Activated CD4-positive, CD25-positive, alpha-beta regulatory T cell treated with anti-CD3 and anti-CD28 coated beads, Interleukin-2, amount 50 U/mL, for 16 hours (primary cell): ENCODE results near the gene PPFIA4.
"Not testable (repeated sequence)": the region's sequence is repeated elsewhere in the genome, so short reads cannot be mapped to it uniquely, and the experiment has no call there.

Experiments
- DNase-seq: peaks from one replicate; pipeline ENCODE4 v3.0.0-alpha.2; 2020; ENCODE audit warnings: low read depth, low spot score

The PPFIA4 gene

DNA sequence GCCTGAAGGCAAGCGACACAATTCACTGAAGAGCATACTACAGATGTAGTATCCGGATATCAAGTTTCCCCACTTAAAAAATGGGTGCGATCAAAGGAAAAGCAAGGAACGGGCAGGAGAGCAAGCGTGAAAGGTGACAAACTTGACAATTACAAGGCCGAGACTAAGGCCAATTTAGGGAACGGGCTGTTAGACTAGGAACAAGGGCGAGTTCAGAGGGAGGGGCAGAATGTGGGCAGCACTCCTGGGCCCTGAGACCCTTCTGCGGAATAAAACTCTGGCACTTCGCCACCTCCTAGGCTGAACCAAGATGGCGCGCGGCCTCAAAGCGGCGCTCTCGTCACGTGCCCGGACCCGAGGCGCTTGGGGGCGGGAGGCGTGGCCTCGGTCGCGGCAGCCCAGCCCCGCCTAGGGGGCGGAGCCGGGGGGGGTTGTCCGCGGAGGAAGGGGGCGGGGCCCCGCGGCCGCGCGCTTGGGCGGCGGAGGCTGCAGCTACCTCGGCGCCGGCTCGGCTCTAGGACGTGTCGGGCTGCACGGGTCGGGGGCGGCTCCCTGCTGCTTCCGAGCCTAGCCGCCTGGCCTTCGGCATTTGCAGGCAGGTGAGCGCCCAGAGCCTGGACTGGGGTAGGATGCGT is at the start of gene PPFIA4:
Gene PPFIA4, plus strand, starts transcription at position 461 of the 635 bp plus-strand sequence. CDS start 12,518 bp downstream, outside the sequence.
- peak; percentile 58 for DNase-seq

DNA sequence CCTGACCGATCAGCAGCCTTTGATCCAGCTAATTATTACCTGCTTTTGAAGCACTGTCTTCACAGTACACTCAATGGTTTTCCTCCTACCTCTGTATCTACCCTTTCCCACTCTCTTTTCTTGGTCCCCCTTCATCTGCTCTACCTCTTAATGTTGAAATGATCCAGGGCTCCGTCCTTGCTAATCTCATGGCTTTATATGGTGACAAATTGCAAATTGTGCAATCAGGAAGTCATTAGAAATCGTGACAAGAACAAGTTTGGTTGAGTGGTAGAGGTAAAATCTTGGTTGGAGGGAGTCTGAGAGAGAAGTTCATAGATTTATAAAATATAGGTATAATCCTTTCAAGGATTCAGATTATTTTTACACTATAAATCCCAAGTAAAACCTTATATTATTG is 49.7 kb upstream of the PPFIA4 start:
- no peak for DNase-seq

DNA sequence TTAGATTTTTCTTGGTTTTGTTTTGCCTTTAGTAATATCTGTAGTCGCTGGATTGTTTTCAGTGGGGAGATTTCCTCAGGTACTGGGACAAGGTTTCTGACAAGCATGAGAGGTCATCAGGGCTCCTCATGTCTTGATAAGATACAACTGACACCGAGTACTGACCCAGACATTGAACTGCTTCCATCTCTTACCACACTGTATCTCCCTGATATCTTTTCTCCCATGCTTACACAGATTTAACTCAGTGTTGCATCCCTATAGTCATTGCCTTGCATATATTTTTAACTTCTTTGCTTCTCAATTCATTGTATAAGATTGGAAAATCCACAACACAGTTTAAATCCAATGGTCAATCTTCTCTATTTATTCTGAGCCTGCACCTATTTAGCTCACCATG is 46.8 kb upstream of the PPFIA4 start:
- no peak for DNase-seq

DNA sequence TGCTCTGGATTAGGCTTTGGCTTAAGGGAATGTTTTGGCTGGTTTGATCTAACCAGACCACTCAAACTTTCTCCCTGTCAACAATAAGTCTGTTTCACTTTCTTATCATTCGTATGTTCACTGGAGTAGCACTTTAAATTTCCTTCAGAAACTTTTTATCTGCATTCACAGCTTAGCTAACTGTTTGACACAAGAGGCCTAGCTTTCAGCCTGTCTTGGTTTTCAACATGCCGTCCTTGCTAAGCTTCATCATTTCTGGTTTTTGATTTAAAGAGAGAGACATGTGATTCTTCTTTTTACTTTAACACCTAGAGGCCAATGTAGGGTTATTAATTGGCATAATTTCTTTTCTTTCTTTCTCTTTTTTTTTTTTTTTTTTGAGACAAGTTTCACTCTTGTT is 44.4 kb upstream of the PPFIA4 start:
- no peak for DNase-seq

DNA sequence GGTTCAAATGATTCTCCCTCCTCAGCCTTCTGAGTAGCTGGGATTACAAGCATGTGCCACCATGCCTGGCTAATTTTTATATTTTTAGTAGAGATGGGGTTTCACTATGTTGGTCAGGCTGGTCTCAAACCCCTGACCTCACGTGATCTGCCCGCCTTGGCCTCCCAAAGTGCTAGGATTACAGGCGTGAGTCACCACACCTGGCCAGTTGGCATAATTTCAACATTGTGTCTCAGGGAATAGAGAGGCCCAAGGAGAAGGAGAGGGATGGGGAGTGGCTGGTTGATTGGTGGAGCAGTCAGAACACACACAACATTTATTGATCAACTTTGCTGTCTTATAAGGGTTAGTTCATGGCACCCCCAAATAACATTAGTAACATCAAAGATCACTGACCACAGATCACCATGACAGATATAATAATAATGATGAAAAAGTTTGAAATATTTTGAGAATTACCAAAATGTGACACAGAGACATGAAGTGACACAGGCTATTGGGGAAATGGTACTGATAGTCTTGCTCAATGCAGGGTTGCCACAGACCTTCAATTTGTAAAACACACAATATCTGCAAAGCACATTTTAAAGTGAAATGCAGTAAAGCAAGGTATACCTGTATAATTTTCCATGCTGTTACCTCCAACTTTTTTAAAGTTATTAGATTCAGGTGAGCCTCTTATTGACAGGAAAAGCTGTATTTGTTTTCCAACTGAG is 43.4 kb upstream of the PPFIA4 start:
- DNase-seq: no peak

DNA sequence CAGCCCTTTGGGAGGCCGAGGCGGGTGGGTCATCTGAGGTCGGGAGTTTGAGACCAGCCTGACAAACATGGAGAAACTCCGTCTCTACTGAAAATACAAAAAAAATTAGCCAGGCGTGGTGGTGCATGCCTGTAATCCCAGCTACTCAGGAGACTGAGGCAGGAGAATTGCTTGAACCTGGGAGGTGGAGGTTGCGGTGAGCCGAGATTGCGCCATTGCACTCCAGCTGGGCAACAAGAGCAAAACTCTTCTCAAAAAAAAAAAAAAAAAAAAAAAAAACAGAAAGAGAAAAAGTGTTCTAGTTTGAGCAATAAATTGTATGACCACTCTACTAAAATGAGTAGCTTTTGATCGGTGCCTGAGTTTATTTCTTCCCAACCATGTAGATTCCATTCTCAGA is 40.2 kb upstream of the PPFIA4 start:
- DNase-seq: not testable (repeated sequence)

DNA sequence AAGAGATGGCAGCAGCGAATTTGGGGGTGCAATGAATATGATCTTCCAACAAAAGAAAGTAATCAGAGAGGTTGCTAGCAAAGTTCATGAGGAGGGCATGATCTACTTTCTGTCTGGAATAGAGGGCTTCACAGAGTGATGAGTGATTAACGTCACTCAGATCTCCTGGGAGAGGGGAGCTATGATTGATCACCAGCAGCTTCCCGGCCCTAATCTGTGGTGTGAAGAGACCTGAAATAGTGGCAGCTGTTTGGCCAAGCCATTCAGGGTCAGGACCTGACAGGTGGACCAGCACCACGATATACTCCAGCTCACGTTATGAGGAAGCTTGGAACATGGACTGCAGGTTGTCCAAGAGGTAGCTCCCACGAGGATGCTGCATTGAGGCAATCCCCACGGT is 39.0 kb upstream of the PPFIA4 start:
- DNase-seq: no peak

DNA sequence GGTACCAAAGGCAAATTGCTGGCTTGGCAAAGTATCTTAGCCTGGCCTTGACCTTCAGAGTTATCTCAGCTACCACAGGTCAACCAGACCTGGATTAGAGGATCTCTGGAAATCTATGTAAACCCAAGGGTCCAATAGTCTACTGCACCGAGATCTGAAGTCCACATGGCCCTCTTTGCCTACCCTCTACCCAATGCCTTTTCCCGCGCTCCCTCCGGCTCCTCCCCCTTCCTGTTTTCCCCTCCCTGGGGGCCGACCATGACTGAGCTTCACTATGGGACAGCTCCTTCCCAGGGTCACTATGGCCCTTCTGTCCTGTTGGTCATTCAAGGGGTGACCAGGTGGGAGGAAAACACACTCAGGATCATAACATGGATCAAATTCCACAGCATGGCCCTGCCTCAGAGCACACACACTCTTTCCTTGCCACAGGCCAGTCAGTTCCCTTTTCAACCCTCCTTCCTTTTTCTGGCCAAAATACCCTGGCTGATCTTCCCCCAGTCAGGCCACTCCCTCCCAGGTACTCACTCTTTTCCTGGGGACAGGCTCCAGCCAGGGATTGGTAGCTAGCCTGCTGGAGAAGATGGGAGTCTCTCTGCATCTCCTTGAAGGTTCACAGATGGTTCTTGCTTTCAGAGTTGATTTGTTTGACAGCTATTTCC is 38.2 kb upstream of the PPFIA4 start:
- no peak for DNase-seq

DNA sequence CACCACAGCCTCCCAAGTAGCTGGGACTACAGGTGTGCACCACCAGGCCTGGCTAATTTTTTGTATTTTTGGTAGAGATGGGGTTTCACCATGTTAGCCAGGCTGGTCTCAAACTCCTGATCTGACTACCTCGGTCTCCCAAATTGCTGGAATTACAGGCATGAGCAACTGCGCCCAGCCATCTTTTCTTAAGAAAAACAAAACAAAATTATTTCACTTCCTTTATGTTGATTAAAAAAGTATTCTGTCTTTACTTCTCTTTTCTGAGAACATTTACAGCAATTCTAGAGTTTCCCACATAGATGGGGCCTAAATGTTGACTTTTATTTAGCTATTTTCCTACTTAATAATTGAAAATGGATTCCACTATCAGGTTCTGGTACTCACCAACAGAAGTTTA is 36.4 kb upstream of the PPFIA4 start:
- DNase-seq: no peak

DNA sequence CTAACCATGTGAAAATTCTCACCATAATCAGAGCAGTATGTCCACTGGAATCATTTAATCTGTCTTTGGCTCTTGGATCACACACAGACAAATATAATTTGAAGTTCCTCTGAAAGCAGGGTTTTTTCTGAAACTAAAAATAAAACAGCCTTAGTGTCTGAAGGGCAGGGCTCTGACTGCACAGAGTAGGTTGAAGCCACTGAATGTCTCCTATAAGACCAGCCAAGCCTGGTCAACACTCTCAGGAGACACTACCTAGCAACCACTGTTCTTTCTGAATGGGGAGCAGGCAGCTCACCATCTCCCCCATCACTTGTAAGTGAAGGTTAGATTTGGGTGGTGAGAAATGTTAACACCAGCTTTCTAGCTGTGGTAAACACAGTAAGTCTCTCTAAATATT is 35.2 kb upstream of the PPFIA4 start:
- no peak for DNase-seq

DNA sequence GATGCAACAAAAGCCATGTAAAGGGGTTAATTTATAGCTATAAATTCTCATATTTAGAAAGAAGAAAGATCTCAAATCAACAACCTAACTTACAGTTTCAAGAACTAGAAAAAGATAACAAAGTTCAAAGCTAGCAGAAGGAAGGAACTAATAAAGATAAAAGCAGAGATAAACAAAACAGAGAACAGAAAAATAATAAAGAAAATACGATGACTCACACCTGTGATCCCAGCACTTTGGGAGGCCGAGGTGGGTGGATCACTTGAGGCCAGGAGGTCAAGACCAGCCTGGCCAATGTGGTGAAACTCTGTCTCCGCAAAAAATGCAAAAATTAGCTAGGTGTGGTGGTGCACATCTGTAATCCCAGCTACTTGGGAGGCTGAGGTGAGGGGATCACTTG is 31.5 kb upstream of the PPFIA4 start:
- DNase-seq: no peak

DNA sequence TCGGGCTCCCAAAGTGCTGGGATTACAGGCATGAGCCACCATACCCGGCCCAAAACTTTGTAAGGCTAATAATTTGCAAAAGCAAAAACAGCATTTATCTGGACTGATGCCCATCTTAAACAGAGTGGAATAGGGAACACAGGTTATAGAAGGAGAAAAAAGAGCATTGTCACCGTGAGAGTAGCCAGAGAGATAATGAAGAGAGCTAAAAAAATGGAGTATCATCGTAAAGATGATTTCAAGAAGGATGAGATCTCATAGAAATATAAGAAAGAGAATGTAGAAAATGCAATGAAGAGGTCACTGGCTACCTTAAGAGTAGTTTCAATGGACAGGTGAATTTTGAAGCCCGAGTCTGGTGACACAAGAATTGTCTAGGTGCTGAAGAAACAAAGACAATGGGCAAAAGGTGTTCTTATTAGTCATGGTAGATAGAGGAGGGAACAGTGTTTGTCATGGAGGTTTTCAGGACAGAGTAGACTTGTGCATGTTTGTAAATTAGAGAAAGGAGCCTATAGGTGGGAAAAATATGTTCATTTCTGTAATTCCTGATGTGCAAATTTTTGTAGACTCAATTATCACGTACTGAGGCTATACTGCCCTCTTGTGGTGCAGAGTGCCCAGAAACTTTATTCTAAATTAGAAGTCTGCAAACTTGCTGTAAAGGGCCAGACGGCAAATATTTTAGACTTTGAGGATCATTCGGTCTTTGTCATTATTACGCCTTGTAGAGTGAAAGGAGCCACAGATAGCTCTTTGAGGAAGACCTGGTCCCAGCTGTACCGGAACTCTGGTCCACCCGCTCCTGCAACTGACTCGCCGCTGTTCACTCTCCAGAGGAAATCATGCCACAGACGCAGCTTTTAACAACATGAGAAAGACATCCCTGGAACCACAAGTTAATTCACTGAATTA is 27.2 kb upstream of the PPFIA4 start:
- DNase-seq: peak; percentile 45

DNA sequence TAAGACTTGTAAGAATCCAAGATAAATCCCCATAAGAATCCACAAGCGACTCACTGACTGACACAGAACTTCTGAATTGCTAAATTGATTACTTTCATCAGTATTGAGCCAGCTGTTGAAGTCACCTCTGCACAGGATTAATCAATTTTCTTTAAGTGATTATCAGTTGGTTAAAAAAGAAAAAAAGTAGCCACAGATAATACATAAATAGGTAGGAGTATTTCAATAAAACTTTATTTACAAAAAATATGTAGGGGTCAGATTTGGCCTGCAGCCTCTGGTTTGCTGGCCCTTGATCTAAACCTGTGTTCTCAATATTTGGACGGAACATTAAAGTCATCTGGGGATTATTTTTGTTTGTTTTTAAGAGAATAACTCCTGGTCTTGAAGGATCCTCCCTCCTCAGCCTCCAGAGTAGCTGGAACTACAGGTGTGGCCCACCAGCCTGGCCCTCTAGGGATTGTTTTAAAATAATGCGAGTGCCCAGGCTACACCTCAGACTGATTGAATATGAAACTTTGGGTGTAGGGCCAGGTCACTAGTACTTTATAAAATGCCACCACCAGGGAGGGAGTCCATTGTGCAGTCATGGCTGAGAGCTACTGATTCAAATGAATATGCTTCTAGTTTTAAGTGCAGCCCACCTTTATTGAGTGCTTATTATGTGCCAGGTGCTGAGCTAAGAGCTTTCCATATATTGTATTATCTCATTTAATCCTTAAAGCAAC is 25.9 kb upstream of the PPFIA4 start:
- no peak for DNase-seq

DNA sequence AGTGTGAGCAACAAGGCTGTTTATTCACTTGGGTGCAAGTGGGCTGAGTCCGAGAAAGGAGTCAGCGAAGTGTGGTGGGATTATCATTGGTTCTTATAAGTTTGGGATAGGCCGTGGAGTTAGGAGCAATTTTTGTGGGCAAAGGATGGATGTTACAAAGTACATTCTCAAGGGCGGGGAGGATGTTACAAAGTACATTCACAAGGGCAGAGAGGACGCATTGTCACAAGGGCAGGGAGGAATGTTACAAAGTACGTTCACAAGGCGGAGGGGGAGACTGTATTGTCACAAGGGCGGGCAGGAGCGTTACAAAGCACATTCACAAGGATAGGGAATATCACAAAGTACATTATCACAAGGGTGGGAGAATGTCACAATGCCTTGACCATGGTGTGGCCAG is 24.3 kb upstream of the PPFIA4 start:
- no peak for DNase-seq

DNA sequence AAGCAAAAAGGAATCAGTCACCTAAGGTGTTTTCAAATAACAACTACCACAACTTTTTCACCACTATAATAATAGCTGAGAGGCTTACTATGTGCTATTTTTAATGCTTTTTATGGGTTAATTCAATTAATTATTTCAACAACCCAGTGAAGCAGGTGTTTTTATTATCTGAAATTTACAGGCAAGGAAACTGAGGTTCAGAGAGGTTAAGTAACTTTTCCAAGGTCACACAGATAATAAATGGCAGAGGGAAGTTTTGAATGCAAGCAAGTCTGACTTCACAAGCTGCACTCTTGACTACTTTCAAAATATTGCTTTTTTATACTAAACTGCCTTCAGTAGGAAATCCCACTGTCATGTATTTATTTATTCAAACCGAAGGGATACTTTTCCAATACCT is 23.3 kb upstream of the PPFIA4 start:
- no peak for DNase-seq

DNA sequence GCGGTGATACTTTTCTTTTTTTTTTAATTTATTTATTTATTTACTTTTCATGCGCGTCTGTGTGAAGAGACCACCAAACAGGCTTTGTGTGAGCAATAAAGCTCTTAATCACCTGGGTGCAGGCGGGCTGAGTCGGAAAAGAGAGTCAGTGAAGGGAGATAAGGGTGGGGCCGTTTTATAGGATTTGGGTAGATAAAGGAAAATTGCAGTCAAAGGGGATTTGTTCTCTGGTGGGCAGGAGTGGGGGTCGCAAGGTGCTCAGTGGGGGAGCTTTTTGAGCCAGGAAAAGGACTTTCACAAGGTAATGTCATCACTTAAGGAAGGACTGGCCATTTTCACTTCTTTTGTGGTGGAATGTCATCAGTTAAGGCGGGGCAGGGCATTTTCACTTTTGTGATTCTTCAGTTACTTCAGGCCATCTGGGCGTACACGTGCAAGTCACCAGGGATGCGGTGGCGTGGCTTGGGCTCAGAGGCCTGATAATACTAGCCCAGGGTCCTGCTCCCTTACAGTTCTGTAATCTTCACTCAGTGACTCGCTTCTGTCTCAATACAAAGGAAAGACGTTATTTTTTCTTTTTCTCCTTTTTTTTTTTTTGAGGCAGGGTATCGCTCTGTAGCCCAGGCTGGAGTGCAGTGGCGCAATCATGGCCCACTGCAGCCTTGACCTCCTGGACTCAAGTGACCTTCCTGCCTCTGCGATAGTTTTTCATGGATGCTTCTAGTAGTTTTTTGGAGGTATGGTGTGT is 20.7 kb upstream of the PPFIA4 start:
- DNase-seq: not testable (repeated sequence)

DNA sequence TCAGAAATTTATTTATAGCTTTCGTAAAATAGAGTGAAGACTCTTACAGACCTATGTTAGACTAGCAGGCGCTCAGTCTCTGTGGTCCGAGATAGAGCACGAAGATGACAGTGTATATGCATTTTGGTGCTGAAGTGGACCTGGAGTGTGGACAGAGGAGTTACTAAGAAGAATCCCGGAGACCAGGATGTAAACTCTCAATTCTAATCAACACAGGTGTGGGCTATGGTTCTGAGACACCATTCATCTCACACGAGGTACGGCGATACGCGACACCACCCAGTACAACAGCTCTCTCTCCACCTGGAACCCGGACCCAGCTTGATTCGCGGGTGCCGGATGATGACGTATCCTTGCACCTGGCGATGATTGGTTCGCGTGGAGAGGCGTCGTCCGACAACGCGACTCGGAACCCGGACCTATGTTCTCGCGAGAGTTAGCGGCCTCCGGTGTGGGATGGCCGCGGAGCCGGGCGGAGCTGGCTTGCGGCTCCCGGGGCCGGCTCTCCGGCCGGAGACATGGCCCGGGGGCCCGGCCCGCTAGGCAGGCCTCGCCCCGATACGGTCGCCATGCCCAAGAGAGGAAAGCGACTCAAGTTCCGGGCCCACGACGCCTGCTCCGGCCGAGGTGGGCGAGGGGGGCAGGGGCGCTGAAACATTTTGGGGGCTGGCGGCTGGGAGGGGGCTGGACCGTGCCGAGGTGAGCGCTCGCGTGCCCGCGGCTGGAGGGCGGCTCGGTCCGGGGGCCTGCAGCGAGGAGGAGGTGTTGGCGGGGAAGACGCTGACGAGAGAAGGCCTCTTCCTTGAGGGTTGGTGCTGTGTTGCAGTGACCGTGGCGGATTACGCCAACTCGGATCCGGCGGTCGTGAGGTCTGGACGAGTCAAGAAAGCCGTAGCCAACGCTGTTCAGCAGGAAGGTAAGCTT is 19.1 kb upstream of the PPFIA4 start, which contains the start of gene TMEM183A:
Gene TMEM183A, plus strand, starts transcription at position 427 of the 924 bp plus-strand sequence. Its CDS starts 92 bp downstream, at position 519.
- DNase-seq: peak; percentile 92

DNA sequence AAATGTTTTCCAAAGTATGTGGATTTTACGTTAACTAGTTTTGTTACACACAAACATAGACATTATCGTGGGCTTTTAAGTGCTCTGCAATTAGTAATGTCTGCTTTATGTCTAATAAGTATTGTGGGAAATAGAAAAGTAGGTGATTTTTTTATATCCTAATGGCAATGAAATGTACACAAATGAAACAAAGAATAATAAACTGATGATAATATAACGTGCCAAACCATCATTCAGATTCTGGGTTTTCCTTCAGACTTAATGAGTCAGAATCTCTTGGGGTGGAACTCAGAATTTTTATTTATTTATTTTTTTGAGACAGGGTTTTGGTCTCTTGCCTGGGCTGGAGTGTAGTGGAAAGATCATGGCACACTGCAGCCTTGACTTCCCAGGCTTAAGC is 17.1 kb upstream of the PPFIA4 start:
- no peak for DNase-seq

DNA sequence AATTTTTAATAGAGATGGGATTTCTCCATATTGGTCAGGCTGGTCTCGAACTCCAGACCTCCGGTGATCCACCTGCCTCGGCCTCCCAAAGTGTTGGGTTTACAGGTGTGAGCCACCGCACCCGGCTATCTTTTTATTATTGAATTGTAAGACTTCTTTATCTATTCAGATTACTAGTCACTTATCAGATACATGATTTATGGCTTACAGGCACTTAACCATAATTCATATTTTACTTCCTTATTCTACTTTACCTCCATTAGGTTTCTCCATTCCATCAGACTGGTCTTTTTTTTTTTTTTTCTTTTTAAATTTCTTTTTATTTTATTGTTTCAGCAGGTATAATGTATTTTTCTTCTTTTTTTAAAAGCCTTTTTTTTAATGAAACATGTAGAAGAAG is 14.7 kb upstream of the PPFIA4 start:
- no peak for DNase-seq
